Right kidney (tissue), 1 donor: Measurements from ENCODE around the gene ESPN.
"Not testable (repeated sequence)": the region's sequence is repeated elsewhere in the genome, so short reads cannot be mapped to it uniquely, and the experiment has no call there.

Source experiments
- DNase-seq: peaks from one replicate; pipeline ENCODE4 v3.0.0-alpha.2; 2016

ESPN gene

DNA sequence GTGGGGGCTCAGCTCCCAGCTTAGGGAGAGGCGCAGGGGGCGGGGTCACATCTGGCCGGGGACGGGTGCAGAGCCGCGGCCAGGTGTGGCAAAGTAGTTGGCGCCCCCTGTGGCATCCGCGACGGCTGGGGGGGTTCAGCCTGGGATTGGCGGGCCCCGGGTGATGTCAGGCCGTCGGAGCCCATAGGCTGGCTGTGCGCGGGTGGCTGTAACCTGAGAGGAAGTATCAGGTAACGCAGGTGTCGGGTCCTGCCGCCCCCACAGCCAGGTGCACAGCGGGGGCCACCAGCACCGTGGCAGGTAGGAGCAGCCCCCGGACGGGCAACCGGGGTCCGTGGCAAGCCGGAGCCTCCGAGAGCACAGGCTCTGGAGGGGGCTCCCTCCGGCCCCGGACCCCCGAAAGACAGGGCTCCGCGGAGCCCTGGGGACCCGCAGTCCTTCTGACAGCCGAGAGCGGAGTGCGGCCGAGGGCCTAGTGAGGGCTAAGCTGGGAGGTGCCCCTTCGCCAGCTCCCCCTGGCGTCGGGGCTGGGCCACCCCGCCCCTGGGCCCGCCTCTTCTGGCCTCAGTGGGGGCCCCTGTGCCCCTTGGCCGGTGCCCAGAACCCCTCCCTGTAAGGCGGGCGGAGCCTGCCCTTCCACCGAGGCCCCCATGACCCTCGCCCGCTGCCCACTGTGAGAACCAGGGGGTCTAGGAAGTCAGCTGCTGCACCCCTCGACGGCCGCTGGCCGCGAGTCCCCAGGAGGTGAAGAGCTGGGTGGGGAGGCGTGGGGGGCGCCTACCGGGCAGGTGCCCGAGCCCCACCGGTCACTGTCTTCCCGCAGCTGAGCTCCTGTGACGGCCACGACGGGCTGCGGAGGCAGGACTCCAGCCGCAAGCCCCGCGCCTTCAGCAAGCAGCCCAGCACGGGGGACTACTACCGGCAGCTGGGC, 23.5 kb downstream of the ESPN start:
- DNase-seq, result peak; percentile 76

- DNase-seq, result no peak
Observed at GRCh38 chr1:6448749-6449631, 24.4 kb downstream of the ESPN start.

DNA sequence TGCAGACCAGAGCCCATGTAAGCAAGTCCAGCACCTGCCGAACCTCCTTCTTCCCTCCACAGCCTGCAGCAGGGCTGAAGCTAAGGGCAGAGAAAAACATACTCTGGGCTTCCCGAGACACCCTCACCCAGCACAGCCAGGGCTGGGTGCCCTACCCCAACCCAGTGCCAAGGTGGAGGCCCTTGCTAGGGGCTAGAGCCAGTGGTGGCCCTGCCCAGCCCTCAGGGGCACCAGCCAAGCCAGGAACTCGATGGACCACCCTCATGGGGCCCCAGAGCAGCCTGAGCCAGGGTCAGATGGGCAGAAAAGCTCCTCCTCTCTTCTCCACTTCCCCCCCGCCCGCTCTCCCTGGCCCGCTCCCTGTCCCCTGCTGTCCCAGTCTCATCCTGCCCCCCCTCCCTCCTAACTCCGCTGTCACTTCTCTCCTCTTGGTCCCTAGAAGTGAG, 25.5 kb downstream of the ESPN start:
- no peak for DNase-seq

GRCh38 chr1:6450486-6450885, 25.9 kb downstream of the ESPN start:
- not testable (repeated sequence) for DNase-seq

DNA sequence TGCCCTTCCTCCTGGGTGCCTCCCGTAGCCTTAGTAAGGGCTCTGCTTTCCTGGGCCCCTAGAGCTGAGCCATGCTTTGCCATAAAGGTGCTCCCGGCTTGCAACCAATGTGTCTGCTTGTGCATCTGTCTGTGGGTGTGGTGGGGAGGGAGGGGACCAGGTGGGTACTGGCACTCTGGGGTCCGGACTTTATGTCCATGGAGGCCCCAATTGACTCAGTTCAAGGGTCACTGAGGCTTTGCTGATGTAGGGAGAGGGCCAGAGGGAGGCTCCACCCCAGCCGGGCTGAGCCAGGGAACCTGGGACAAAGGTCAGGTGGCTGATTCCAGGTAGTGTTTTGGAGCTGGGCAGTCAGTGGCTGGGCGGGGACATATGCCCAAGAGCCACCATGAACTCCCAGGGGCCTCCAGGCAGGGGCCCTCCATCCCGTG, 26.4 kb downstream of the ESPN start:
- DNase-seq, result no peak

GRCh38 chr1:6453895-6454855, 29.6 kb downstream of the ESPN start:
- peak; percentile 69 for DNase-seq

GRCh38 chr1:6454856-6455751, 30.5 kb downstream of the ESPN start:
- DNase-seq, result peak; percentile 67

DNA sequence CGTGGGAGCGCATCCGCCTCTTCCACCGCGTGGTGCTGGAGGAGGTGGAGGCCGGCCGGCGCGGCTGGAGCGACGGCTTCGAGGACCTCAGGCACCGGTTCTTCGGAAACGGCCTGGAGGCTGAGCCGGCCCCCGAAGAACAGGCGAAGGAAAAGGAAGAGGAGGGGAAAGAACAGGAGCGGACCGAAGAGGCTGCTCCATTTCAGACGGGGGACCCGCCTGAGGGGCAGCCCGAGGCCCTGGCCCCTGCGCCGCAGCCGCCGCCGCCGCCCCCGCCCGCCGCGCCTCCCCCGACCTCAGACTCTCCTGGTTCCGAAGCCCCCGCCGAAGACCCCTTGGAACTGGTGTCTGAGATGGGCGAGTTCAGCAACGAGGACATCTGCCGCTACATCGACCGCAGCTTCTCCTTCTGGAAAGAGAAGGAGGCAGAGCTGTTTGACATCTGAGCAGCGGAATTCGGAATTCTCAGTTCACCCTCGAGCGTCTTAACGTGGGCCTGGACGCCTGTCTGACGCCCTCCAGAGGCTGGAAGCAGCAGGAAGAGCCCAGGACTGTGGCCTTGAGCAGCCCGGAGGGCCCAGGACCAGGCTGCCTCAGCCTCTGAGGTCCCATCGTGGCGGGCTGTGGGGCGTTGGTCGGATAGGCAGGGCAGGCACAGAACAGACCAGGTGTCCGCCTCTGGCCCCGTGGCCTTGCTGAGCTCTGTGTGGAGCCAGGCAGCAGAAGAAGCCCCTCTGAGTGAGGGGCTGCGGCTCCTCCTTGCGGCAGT, 31.4 kb downstream of the ESPN start:
- not testable (repeated sequence) for DNase-seq

DNA sequence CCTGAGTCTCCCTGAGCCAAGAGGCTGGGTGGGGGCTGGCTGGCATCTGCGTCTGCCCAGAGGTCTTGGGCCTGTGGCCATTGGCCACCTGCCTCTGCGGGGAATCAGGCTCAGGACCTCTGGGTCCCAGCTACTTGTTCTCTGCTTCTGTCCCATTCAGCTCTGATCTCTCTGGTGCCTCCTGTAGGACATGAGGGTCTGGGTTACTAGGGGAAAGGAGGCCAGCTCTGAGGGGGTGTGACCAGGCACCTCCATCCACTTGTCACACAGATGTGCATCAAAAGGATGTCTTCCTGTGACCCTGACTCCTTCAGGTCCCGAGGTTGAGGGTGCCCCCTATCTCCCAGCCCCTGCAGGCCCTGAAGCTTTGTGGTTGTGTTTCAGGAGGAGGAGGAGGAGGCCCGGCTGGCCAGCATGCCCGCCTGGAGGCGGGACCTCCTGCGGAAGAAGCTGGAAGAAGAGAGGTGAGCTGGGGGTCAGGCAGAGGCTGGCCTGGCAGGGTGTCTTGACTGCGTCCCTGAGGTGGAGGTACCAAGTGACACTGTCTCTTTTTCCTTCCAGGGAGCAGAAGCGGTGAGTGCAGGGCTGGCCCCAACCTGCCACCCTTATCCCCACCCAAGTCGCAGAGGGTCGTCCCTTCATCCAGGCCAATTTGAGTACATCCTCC, 32.4 kb downstream of the ESPN start:
- no peak for DNase-seq

GRCh38 chr1:6459850-6460265, 35.3 kb downstream of the ESPN start:
- no peak for DNase-seq

GRCh38 chr1:6460301-6461050, 35.9 kb downstream of the ESPN start:
- DNase-seq, result no peak

GRCh38 chr1:6461051-6461530, 36.5 kb downstream of the ESPN start:
- no peak for DNase-seq

DNA sequence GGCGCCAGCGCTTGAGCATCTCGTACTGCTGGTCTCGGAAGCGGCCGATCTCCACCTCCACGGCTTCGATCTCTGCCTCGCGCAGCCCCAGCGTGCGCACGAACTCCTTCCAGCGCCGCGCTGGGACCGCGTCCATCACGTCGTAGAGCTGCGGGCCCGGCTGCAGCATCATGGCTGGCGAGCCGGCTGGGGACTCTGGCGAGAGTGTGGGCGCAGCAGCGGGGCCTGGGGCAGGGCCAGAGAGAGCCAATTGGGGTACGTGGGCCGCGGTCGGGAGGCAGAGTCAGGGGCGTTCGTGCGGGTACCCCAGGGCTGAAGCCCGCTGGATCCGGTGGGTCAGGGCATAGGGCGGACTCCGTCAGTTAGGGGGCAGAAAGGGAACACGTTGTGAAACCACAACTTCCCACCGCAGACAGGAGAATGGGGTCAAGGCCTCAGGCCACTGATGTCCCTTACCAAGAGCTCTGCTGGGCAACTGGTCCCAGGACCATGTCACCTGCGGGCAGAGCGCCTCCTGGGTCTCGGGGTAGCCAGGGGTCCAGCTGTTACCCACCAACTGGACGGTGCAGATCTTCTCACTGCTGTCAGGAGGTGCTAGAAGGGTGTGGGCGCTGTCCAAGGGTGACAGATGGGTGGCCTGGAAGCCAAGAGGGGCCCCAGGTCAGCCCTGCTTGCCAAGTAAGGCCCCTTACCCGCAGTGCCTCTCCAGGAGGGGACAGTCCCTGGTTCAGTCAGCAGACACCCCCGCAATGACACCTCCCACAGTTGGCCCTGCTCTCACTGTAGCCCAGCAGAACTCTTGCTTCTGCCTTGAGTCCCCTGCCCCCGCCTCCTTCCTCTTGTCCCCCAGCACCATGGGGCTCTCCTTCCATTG, 37.2 kb downstream of the ESPN start:
- no peak for DNase-seq

DNA sequence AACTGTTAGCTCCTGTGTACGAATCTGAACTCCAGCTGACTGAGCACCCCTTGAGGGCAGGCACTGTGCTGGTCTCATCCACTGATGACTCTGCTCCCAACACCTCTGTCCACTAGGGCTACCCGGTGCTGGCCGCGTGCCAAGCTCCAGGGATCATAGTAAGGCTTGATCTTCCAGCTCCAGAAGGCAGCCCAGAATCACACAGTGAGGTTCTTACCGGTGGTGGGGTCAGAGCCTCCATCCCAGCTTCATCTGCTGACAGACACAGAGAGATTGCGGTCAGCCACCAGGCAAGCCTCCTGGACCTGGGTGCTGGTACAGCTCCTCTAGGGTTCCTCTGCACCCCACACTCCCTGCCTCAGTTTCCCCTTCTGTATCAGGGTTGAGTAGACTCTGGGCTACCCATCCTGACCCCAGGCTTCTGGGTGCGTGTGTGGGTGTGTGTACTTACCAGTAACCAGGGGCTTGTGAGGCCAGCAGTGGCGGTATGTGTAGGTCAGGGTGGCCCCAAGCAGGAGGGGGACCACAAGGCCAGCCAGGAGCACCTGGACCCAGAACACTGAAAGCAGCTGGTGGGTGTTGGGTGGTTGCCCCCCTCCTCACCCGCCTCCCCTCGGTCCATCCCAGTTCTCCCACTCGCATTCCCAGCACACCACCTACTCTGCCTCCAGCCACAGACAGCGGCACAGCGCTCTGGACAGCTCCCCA, 38.0 kb downstream of the ESPN start:
- no peak for DNase-seq

DNA sequence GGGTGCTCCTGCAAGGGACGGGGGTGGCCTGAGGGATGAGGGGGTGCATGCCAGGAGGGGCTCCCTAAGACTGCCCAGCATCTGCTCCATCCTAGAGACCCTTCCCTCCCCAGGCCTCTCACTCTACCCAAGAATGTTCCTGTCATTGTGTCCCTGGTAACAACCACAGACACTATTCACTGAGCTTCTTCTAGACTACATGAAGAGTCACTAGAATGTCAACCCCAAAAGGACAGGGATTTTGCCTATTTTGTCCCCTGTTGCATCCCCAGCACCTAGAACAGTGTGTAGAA, 38.5 kb downstream of the ESPN start:
- no peak for DNase-seq

DNA sequence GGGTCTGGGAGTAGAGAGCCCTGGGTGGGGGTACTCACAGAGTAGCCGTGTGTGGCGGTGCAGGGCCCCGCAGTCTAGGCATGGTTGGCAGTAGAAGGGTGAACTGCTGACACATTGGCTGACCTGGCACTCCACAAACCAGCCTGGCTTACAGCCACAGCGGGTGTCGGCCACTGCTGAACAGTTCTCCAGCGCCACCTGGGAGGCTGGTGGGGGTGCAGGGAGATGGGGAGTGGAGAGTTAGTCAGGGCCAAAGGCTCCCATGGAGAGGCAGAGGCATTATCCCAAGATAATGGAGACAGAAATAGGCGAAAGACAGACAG, 39.9 kb downstream of the ESPN start:
- no peak for DNase-seq

- no peak for DNase-seq
Observed at GRCh38 chr1:6464915-6465314, 40.3 kb downstream of the ESPN start.
